ENCODE results near the gene HSPA6. TPM values are rescaled to one million over a fixed set of nuclear protein-coding genes. Genes with fewer than 3 reads are reported as not detected.

Gene HSPA6
- total RNA-seq, 4 donors from 2014 or later = 0.35 to 5.8 (median 0.91) TPM

- Histone ChIP-seq H3K4me1 (no peaks in the 10 kb centered on the region), H3K36me3 (no peaks in the 10 kb centered on the region), H3K27ac (no peak overlapping the region), H3K9me3 (no peaks in the 10 kb centered on the region), H3K4me3 (no peak overlapping the region), H3K27me3 (no peaks in the 10 kb centered on the region)
- DNase-seq = no peak
- no peak for TF ChIP-seq POLR2A (IDR thresholded peaks at IDR 0.05)
- no peak for TF ChIP-seq CTCF (IDR thresholded peaks at IDR 0.05)
These were observed 28.9 kb upstream of the HSPA6 start for GRCh38 chr1:161495490-161495889.

GRCh38 chr1:161497961-161498360 is 26.4 kb upstream of the HSPA6 start:
- Histone ChIP-seq H3K4me1 (no peaks in the 10 kb centered on the region), H3K4me3 (no peak overlapping the region), H3K27ac (no peak overlapping the region), H3K36me3 (no peaks in the 10 kb centered on the region), H3K27me3 (no peaks in the 10 kb centered on the region), H3K9me3 (no peaks in the 10 kb centered on the region)
- TF ChIP-seq CTCF (IDR thresholded peaks at IDR 0.05) (no peak), POLR2A (IDR thresholded peaks at IDR 0.05) (no peak)
- DNase-seq = no peak

GRCh38 chr1:161498646-161499045 is 25.7 kb upstream of the HSPA6 start:
- DNase-seq = no peak
- TF ChIP-seq POLR2A (IDR thresholded peaks at IDR 0.05) (no peak), CTCF (IDR thresholded peaks at IDR 0.05) (no peak)

GRCh38 chr1:161499099-161500039 is 25.0 kb upstream of the HSPA6 start:
- TF ChIP-seq POLR2A (IDR thresholded peaks at IDR 0.05) = no peak
- no peak for TF ChIP-seq CTCF (IDR thresholded peaks at IDR 0.05)
- Histone ChIP-seq H3K27me3 (no peaks in the 10 kb centered on the region), H3K36me3 (no peaks in the 10 kb centered on the region), H3K4me1 (no peaks in the 10 kb centered on the region), H3K9me3 (no peaks in the 10 kb centered on the region), H3K27ac (no peak overlapping the region), H3K4me3 (no peak overlapping the region)
- no peak for DNase-seq

More at GRCh38 chr1:161498646-161499045, 25.7 kb upstream of the HSPA6 start:
- Histone ChIP-seq H3K27ac (no peak overlapping the region), H3K4me3 (no peak overlapping the region), H3K4me1 (no peaks in the 10 kb centered on the region), H3K27me3 (no peaks in the 10 kb centered on the region), H3K36me3 (no peaks in the 10 kb centered on the region), H3K9me3 (no peaks in the 10 kb centered on the region)

GRCh38 chr1:161501234-161501633 is 23.1 kb upstream of the HSPA6 start:
- DNase-seq = no peak
- H3K27me3 ChIP-seq = no peaks in the 10 kb centered on the region

More at GRCh38 chr1:161501234-161501633, 23.1 kb upstream of the HSPA6 start:
- no peak overlapping the region for H3K27ac ChIP-seq
- H3K9me3 ChIP-seq = no peaks in the 10 kb centered on the region
- TF ChIP-seq CTCF (IDR thresholded peaks at IDR 0.05) (no peak), POLR2A (IDR thresholded peaks at IDR 0.05) (no peak)
- no peaks in the 10 kb centered on the region for H3K4me1 ChIP-seq
- H3K4me3 ChIP-seq = no peak overlapping the region
- no peaks in the 10 kb centered on the region for H3K36me3 ChIP-seq
